ENCODE measurements around the gene MACROD2. TPM values are rescaled to one million over a fixed set of nuclear protein-coding genes. Genes with fewer than 3 reads are reported as not detected.
A peak's percentile ranks its signal among the peaks of the same experiment; 100 is the strongest.

The MACROD2 gene
- polyA plus RNA-seq, 2 of the 4 experiments (the other 2 are of a cell fraction): 0.96 to 1.3 TPM

GRCh38 chr20:14883324-14883723, 888.0 kb downstream of the MACROD2 start:
- ATAC-seq: no peak
- WGBS (ENCODE audit: missing lambda C conversion rate): 65% methylated on average over 1 of the region's 1 CpG
- peaks cover 17% of the 10 kb centered on the region for H3K9me3 ChIP-seq
- no peak for DNase-seq (ENCODE audit: low read depth in 1 of 2, low spot score in 1 of 2)
- ChIA-PET POLR2A (no interaction called here), CTCF (no interaction called here)
- H3K4me2 ChIP-seq: no peak overlapping the region
- H3K4me3 ChIP-seq: no peak overlapping the region
- H3K4me1 ChIP-seq: peaks cover 26% of the 10 kb centered on the region
- H3K27ac ChIP-seq: peak overlapping the region; percentile 8 to 55; a peak in 4 of 6 replicates
- FAIRE-seq: no peak
- TF ChIP-seq JUN (IDR thresholded peaks at IDR 0.05) (no peak), ZNF302 (CRISPR knock-in tag; IDR thresholded peaks at IDR 0.05) (no peak), NFE2L2 (conservative IDR thresholded peaks at IDR 0.05; ENCODE audit: low read length) (no peak), ZSCAN20 (CRISPR knock-in tag; IDR thresholded peaks at IDR 0.05) (no peak), RNF2 (IDR thresholded peaks at IDR 0.05; ENCODE audit: borderline replicate concordance, low read depth) (no peak), ZC3H11A (IDR thresholded peaks at IDR 0.05) (no peak), ELK1 (IDR thresholded peaks at IDR 0.05; ENCODE audit: low read depth, low read length) (no peak), KDM1A (IDR thresholded peaks at IDR 0.05; ENCODE audit: low read depth) (no peak), EHMT2 (IDR thresholded peaks at IDR 0.05; ENCODE audit: low read depth) (no peak)

- peaks cover 7% of the 10 kb centered on the region for H3K4me1 ChIP-seq
- no peak overlapping the region for H3K4me3 ChIP-seq
- ATAC-seq (no peak), DNase-seq (ENCODE audit: low read depth in 1 of 2, low spot score in 1 of 2) (no peak), FAIRE-seq (peak; percentile 76)
- TF ChIP-seq MAX (IDR thresholded peaks at IDR 0.05) (no peak), KDM5A (IDR thresholded peaks at IDR 0.05) (no peak), GATA3 (IDR thresholded peaks at IDR 0.05; ENCODE audit: borderline replicate concordance) (no peak), HOXB5 (CRISPR knock-in tag; IDR thresholded peaks at IDR 0.05) (no peak), HMGXB4 (CRISPR knock-in tag; IDR thresholded peaks at IDR 0.05; ENCODE audit: borderline replicate concordance) (no peak), HES2 (IDR thresholded peaks at IDR 0.05) (no peak), TFCP2L1 (CRISPR knock-in tag; IDR thresholded peaks at IDR 0.05) (no peak), MAFK (IDR thresholded peaks at IDR 0.05; ENCODE audit: partially characterized antibody) (no peak), ZC3H11A (IDR thresholded peaks at IDR 0.05) (no peak), CBX2 (IDR thresholded peaks at IDR 0.05; ENCODE audit: borderline replicate concordance, low read depth) (no peak), PHF8 (IDR thresholded peaks at IDR 0.05; ENCODE audit: borderline replicate concordance, low read depth) (no peak), FOSL2 (IDR thresholded peaks at IDR 0.05) (no peak), FOSL2 (CRISPR knock-in tag; IDR thresholded peaks at IDR 0.05) (no peak), POLR2A (IDR thresholded peaks at IDR 0.05; ENCODE audit: low read length) (no peak)
- ChIA-PET CTCF (no interaction called here), POLR2A (no interaction called here)
- no peak overlapping the region for H3K4me2 ChIP-seq
- peaks cover 14% of the 10 kb centered on the region for H3K9me3 ChIP-seq
- 86% methylated on average over 1 of the region's 1 CpG for WGBS (ENCODE audit: missing lambda C conversion rate)
- H3K27ac ChIP-seq: peak overlapping the region in 1 of 2 experiments; percentile 21; a peak in 1 of 6 replicates
Measured at GRCh38 chr20:14885661-14886060, 890.3 kb downstream of the MACROD2 start.

- FAIRE-seq: peak; percentile 43
- WGBS (ENCODE audit: missing lambda C conversion rate): 88% methylated on average over 3 of the region's 3 CpGs
- CTCF ChIA-PET: interaction anchor here (0.6 kb wide), 1 partner anchor 1915 kb away, joined by 3 read pairs; no protein-coding TSS in a partner anchor
- ATAC-seq: no peak
- no peak for DNase-seq (ENCODE audit: low read depth in 1 of 2, low spot score in 1 of 2)
- Histone ChIP-seq H3K27ac (peak overlapping the region in 1 of 2 experiments; percentile 19; a peak in 1 of 6 replicates), H3K4me1 (peaks cover 6% of the 10 kb centered on the region), H3K9me3 (no peaks in the 10 kb centered on the region), H3K4me2 (no peak overlapping the region), H3K4me3 (no peak overlapping the region)
- TF ChIP-seq POLR2A (IDR thresholded peaks at IDR 0.05; ENCODE audit: low read length): no peak
- no peak for TF ChIP-seq RAD21 (conservative IDR thresholded peaks at IDR 0.05 in 1 of 2, IDR thresholded peaks at IDR 0.05 in 1 of 2)
- no peak for TF ChIP-seq CTCF (IDR thresholded peaks at IDR 0.05)
- no peak for TF ChIP-seq MAFK (IDR thresholded peaks at IDR 0.05; ENCODE audit: partially characterized antibody)
- no peak for TF ChIP-seq CEBPB (IDR thresholded peaks at IDR 0.05)
- TF ChIP-seq TP53 (CRISPR knock-in tag; IDR thresholded peaks at IDR 0.05): no peak
- no peak for TF ChIP-seq JUNB (IDR thresholded peaks at IDR 0.05)
- TF ChIP-seq HMGXB4 (CRISPR knock-in tag; IDR thresholded peaks at IDR 0.05; ENCODE audit: borderline replicate concordance): no peak
- TF ChIP-seq ZSCAN20 (CRISPR knock-in tag; IDR thresholded peaks at IDR 0.05): no peak
- no peak for TF ChIP-seq RNF2 (IDR thresholded peaks at IDR 0.05; ENCODE audit: borderline replicate concordance, low read depth)
- no peak for TF ChIP-seq HEYL (CRISPR knock-in tag; IDR thresholded peaks at IDR 0.05)
- no peak for TF ChIP-seq KDM1A (IDR thresholded peaks at IDR 0.05; ENCODE audit: low read depth)
- POLR2A ChIA-PET: no interaction called here
Measured at GRCh38 chr20:14888134-14888533, 892.8 kb downstream of the MACROD2 start.

Data from A549 (cell line).